NCI-H1694 (cell line): ENCODE data around the gene JMJD1C.

Experiments used
- DNase-seq: peaks from one replicate; lab custom pipeline; 2025; lab: John Stamatoyannopoulos, UW

Gene JMJD1C

DNA sequence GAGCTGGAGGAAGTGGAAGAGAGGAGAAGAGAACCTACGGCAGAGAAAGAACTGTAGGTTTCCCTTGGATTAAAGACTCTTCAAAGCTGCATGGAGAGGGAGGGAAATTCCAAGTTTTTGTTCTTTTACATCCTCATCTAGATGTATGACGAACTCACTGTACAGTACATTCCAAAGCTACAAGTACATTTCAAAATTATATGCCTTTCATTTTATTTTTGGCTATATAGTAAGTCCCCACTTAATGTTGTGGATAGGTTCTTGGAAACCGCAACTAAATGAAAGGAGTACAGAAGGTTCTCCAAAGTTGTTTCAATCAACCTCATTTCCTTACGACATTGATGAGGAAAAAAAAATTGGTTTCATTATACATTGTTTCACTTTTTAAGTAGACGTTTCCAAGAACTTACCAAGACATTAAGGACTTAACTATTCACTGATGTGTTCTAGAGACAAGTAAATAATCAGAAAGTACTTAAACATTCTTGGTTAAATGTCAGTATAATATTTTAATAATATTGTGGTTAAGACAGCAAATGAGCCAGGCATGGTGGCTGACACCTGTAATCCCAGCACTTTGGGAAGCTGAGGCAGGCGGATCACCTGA is 16.1 kb upstream of the JMJD1C start:
- DNase-seq: no peak

DNA sequence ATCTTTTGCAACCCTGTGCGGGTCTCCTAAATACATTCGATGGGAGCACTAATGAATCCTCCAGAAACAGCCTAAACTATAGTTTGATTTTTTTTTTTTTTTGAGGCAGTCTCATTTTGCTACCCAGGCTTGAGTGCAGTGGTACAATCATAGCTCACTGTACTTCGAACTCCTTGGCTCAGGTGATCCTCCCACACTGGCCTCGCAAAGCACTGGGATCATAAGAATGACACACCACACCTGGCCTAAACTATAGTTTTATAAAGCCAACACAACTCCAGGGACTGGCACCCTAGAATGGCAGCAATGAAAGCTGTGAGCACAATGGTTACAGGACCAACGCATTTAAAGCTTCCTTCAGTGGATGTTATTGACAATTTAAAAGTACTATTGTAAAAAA is 14.5 kb upstream of the JMJD1C start:
- no peak for DNase-seq

DNA sequence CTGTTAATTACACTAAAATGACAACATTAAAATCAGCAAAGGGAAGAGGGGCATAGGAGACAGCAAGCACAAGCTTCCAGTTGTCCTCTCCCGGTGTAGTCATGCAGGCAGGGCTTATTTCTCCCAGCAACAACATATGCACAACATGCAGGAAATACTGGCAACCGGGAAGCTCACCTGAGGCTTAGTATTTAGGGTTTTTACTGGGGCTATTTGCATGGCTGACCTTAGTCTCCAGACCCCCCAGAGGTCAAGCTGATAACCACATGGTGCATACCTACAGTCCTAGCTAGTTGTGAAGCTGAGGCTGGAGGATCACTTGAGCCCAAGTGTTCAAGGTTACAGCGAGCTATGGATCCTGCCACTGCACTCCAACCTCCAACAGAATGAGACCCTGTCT is 12.8 kb upstream of the JMJD1C start:
- no peak for DNase-seq

GRCh38 chr10:63477927-63478326 is 12.2 kb upstream of the JMJD1C start:
- DNase-seq: no peak

GRCh38 chr10:63474488-63474887 is 8.7 kb upstream of the JMJD1C start:
- DNase-seq: no peak

DNA sequence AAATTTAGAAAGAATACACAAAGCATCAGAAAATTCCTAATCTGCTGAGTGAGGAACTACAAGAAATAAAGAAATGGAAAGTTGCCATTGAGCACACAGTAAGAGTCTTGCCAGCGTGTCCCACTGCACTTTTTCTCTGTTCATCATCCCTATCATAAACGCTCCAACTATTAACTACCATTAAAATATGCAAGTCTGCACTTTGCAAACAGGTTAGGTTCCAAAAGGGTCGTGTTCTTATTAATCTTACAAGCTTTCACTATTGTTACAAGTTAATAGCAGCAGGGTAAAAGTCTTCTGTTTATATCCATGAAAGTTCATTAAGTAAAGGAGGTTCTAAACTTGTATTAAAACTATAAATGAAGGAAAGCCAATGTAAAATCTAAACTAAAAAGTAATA is 5.2 kb upstream of the JMJD1C start:
- DNase-seq: no peak

- no peak for DNase-seq
Observed at GRCh38 chr10:63468947-63469346, 3.2 kb upstream of the JMJD1C start.

GRCh38 chr10:63467841-63468240 is 2.1 kb upstream of the JMJD1C start:
- DNase-seq: no peak

GRCh38 chr10:63466144-63466935 is 563 bp upstream of the JMJD1C start:
- DNase-seq: peak; percentile 9

GRCh38 chr10:63464402-63465292 is 1.1 kb downstream of the JMJD1C start:
- no peak for DNase-seq

GRCh38 chr10:63462442-63462841 is 3.3 kb downstream of the JMJD1C start:
- DNase-seq: no peak

GRCh38 chr10:63458177-63458576 is 7.6 kb downstream of the JMJD1C start:
- DNase-seq: no peak

GRCh38 chr10:63457594-63457993 is 8.2 kb downstream of the JMJD1C start:
- DNase-seq: no peak

DNA sequence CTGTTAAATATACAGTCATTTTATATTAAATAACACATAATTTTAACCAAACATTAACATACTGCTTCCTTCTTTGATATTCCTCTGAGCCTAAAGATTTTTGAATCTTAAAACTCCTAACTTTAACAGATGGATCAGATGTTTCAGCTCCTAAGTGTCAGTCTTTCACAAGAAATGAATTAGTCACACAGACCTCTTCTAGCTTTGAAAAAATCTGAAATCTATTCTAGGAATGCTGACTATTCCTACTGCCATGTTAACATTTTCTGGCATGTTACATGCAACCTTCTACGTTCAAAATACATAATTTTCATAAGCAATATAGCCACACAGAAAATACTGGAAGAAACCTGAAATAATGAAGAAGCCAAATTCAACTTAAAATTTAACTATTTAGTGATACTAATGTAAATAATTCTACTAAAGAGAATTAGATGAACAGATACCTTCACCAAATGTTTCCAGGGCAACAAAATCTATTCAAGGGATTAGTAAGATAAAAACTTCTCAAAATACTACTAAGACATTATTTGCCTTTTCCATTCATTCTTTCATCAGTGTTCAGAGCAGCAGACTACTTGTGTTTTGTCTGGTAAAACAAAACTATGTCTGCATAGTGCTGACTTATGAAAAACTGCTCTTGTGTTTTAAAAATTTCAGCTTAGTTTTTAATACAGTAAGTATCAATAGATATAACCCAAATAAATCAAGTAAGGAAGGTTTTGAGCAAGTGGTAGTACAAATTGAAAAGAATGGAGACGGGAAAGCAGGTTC is 9.2 kb downstream of the JMJD1C start:
- no peak for DNase-seq

GRCh38 chr10:63455507-63455906 is 10.3 kb downstream of the JMJD1C start:
- DNase-seq: no peak

DNA sequence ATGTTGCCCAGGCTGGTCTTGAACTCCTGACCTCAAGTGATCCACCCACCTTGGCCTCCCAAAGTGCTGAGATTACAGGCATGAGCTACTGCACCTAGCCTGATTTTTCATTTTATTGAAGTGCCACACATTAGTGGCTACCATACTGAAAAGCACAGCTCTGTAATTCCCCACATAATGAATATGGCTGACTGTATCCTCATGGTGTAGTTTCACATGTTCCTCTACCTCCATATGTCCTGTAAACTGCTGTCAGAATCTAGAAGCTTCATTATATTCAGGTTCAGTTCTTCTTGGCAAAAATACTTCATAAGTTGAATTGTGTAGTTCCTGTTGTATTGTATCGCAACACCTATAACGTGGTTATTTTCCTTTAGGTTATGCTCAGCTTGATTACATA is 11.1 kb downstream of the JMJD1C start:
- no peak for DNase-seq

GRCh38 chr10:63452524-63452923 is 13.3 kb downstream of the JMJD1C start:
- DNase-seq: no peak

DNA sequence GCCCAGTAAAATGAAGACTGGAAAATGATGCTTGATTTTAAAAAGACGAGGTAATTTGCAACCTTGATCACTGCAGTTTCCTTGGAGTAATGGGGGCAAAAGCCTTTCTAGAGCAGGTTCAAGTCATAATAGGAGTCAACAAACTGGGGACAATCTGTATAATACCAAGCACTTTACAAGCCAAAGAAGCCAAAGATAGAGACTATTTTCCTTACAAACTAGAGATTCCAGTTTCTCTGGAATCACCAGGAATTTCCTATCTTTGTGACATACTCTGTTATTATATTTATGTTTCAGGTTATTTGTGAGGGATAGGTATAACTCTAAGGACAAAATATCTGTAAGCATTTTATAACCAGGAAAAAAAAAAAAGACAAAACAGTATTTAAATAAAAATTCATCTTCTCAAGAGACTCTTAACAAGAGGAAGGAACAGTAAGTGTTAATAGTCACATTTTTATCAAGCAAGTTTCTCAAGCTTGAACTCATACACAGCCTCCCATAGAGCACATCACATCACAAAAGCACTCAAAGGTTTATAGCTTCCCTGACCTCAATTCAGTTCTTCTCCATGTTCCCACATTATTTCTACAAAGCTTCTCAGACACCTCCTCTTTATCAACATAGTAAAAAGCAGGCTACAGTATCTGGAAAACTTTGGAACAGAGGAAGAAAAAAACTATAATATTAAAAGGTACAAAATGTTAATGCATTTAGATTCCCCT is 18.9 kb downstream of the JMJD1C start:
- no peak for DNase-seq

GRCh38 chr10:63441404-63441803 is 24.4 kb downstream of the JMJD1C start:
- no peak for DNase-seq

GRCh38 chr10:63439607-63440006 is 26.2 kb downstream of the JMJD1C start:
- DNase-seq: no peak
